Osteocyte (in vitro differentiated cells): Measurements from ENCODE around the gene CREB5. TPM values are rescaled to one million over a fixed set of nuclear protein-coding genes. Genes with fewer than 3 reads are reported as not detected.

Experiments used
- DNase-seq: peaks from one replicate; pipeline ENCODE4 v3.0.0; 2021; ENCODE audit warnings: mixed read lengths; ENCODE audit not compliant: unreplicated experiment; ENCODE audit errors: extremely low spot score
- H3K27ac Mint-ChIP-seq: one replicate; pipeline ENCODE4 v1.8.0; 2021; ENCODE audit warnings: mild to moderate bottlenecking, mixed read lengths; ENCODE audit not compliant: unreplicated experiment
- H3K27me3 Mint-ChIP-seq: one replicate; pipeline ENCODE4 v1.8.0; 2021; ENCODE audit warnings: mixed read lengths; ENCODE audit not compliant: unreplicated experiment
- H3K36me3 Mint-ChIP-seq: one replicate; pipeline ENCODE4 v1.8.0; 2021; ENCODE audit warnings: mixed read lengths; ENCODE audit not compliant: unreplicated experiment
- H3K4me1 Mint-ChIP-seq: one replicate; pipeline ENCODE4 v1.8.0; 2021; ENCODE audit warnings: mixed read lengths; ENCODE audit not compliant: unreplicated experiment
- H3K4me3 Mint-ChIP-seq: one replicate; pipeline ENCODE4 v1.8.0; 2021; ENCODE audit warnings: mild to moderate bottlenecking, moderate library complexity, mixed read lengths; ENCODE audit not compliant: unreplicated experiment
- H3K9me3 Mint-ChIP-seq: one replicate; pipeline ENCODE4 v1.8.0; 2021; ENCODE audit warnings: mixed read lengths; ENCODE audit not compliant: unreplicated experiment
- CTCF ChIP-seq: fragments of 200-600 bp; sonication (generic); IDR thresholded peaks from 2 replicates; pipeline ENCODE4 v1.5.0; 2021; ENCODE audit warnings: antibody characterized with exemption, mild to moderate bottlenecking, moderate library complexity
- total RNA-seq: library from RNA; stranded (reverse); gene quantifications from 2 replicates; pipeline ENCODE4 v1.2.1, GENCODE V29; 2021

CREB5 gene
- total RNA-seq, 1 donor from 2014 or later: 7.5 TPM

- H3K9me3 Mint-ChIP-seq: no peaks in the 10 kb centered on the region
- no peak overlapping the region for H3K27ac Mint-ChIP-seq
- H3K36me3 Mint-ChIP-seq: no peaks in the 10 kb centered on the region
- no peaks in the 10 kb centered on the region for H3K27me3 Mint-ChIP-seq
- TF ChIP-seq CTCF: no peak
- peaks cover 6% of the 10 kb centered on the region for H3K4me1 Mint-ChIP-seq
- no peak for DNase-seq
- no peak overlapping the region for H3K4me3 Mint-ChIP-seq
Observed at GRCh38 chr7:28433039-28433438, 20.7 kb downstream of the CREB5 start.

- TF ChIP-seq CTCF: no peak
- H3K9me3 Mint-ChIP-seq: no peaks in the 10 kb centered on the region
- no peaks in the 10 kb centered on the region for H3K27me3 Mint-ChIP-seq
- peaks cover 6% of the 10 kb centered on the region for H3K4me1 Mint-ChIP-seq
- no peak overlapping the region for H3K27ac Mint-ChIP-seq
- no peak for DNase-seq
- H3K36me3 Mint-ChIP-seq: no peaks in the 10 kb centered on the region
- no peak overlapping the region for H3K4me3 Mint-ChIP-seq
Observed at GRCh38 chr7:28433699-28434219, 21.4 kb downstream of the CREB5 start.

GRCh38 chr7:28434510-28434909 is 22.2 kb downstream of the CREB5 start:
- H3K4me3 Mint-ChIP-seq: no peak overlapping the region
- H3K4me1 Mint-ChIP-seq: peaks cover 6% of the 10 kb centered on the region

GRCh38 chr7:28435152-28435551 is 22.8 kb downstream of the CREB5 start:
- no peak for DNase-seq
- H3K4me3 Mint-ChIP-seq: no peak overlapping the region
- H3K4me1 Mint-ChIP-seq: peaks cover 6% of the 10 kb centered on the region
- H3K9me3 Mint-ChIP-seq: no peaks in the 10 kb centered on the region
- H3K27me3 Mint-ChIP-seq: no peaks in the 10 kb centered on the region
- TF ChIP-seq CTCF: no peak
- no peak overlapping the region for H3K27ac Mint-ChIP-seq
- H3K36me3 Mint-ChIP-seq: no peaks in the 10 kb centered on the region

More at GRCh38 chr7:28434510-28434909, 22.2 kb downstream of the CREB5 start:
- no peak for DNase-seq
- TF ChIP-seq CTCF: no peak
- Mint-ChIP-seq H3K27ac (no peak overlapping the region), H3K9me3 (no peaks in the 10 kb centered on the region), H3K27me3 (no peaks in the 10 kb centered on the region), H3K36me3 (no peaks in the 10 kb centered on the region)

- peaks cover 6% of the 10 kb centered on the region for H3K4me1 Mint-ChIP-seq
- H3K4me3 Mint-ChIP-seq: no peak overlapping the region
- no peak overlapping the region for H3K27ac Mint-ChIP-seq
- H3K36me3 Mint-ChIP-seq: no peaks in the 10 kb centered on the region
- H3K9me3 Mint-ChIP-seq: no peaks in the 10 kb centered on the region
- no peak for DNase-seq
- no peak for TF ChIP-seq CTCF
- no peaks in the 10 kb centered on the region for H3K27me3 Mint-ChIP-seq
Observed at GRCh38 chr7:28435732-28436378, 23.5 kb downstream of the CREB5 start.
